GM23338 (cell line): Measurements from ENCODE around the gene CEMIP2.

Experiments used
- CREB1 ChIP-seq: fragments of 250-450 bp; sonication (Bioruptor Pico); IDR thresholded peaks from 2 replicates; pipeline ENCODE4 v1.5.0; 2020; ENCODE audit warnings: low read depth, mild to moderate bottlenecking, moderate library complexity
- EZH2 ChIP-seq: fragments of 200-600 bp; sonication (generic); IDR thresholded peaks from one replicate; pipeline ENCODE4 v1.8.0; 2017; ENCODE audit warnings: antibody characterized with exemption, mild to moderate bottlenecking, low read depth; ENCODE audit not compliant: unreplicated experiment
- EZH2phosphoT487 ChIP-seq: fragments of 200-600 bp; sonication (generic); IDR thresholded peaks from one replicate; pipeline ENCODE4 v1.8.1; 2018; ENCODE audit warnings: antibody characterized with exemption; ENCODE audit not compliant: unreplicated experiment
- JUNB ChIP-seq: IDR thresholded peaks from one replicate; pipeline ENCODE4 v1.6.1; 2016; ENCODE audit warnings: antibody characterized with exemption; ENCODE audit not compliant: unreplicated experiment
- NANOG ChIP-seq: IDR thresholded peaks from 2 replicates; pipeline ENCODE4 v1.6.1; 2016; ENCODE audit warnings: antibody characterized with exemption, borderline replicate concordance
- POLR2AphosphoS5 ChIP-seq: IDR thresholded peaks from 2 replicates; pipeline ENCODE4 v1.6.1; 2016; ENCODE audit warnings: antibody characterized with exemption, low read depth
- STAT1 ChIP-seq: IDR thresholded peaks from one replicate; pipeline ENCODE4 v1.6.1; 2016; ENCODE audit warnings: antibody characterized with exemption; ENCODE audit not compliant: unreplicated experiment
- ZNF114 ChIP-seq: fragments of 250-450 bp; sonication (Bioruptor Pico); IDR thresholded peaks from 2 replicates; pipeline ENCODE4 v1.5.0; 2020; ENCODE audit warnings: mild to moderate bottlenecking, moderate library complexity
- ZNF331 ChIP-seq: fragments of 250-450 bp; sonication (Bioruptor Pico); IDR thresholded peaks from 2 replicates; pipeline ENCODE4 v1.5.0; 2020; ENCODE audit warnings: low read depth, mild to moderate bottlenecking, moderate library complexity
- TF ChIP-seq, protein P1 (sequence below), 2 experiments: fragments of 200-600 bp in 1 of 2; sonication (generic) in 1 of 2; conservative IDR thresholded peaks; 2 replicates each; pipeline versions ENCODE4 v1.5.1 to v1.6.1; 2016 to 2017; ENCODE audit warnings: antibody characterized with exemption in 2 of 2, low read depth in 2 of 2, mild to moderate bottlenecking in 2 of 2, moderate library complexity in 1 of 2
- TF ChIP-seq, protein P2 (sequence below): IDR thresholded peaks from 2 replicates; pipeline ENCODE4 v1.6.1; 2016; ENCODE audit warnings: antibody characterized with exemption
- TF ChIP-seq, protein P3 (sequence below): IDR thresholded peaks from one replicate; pipeline ENCODE4 v1.6.1; 2018; ENCODE audit warnings: antibody characterized with exemption; ENCODE audit not compliant: unreplicated experiment
- TF ChIP-seq, protein P4 (sequence below): fragments of 250-450 bp; sonication (Bioruptor Pico); IDR thresholded peaks from 2 replicates; pipeline ENCODE4 v1.5.0; 2020; ENCODE audit warnings: mild to moderate bottlenecking, moderate library complexity

DNA sequence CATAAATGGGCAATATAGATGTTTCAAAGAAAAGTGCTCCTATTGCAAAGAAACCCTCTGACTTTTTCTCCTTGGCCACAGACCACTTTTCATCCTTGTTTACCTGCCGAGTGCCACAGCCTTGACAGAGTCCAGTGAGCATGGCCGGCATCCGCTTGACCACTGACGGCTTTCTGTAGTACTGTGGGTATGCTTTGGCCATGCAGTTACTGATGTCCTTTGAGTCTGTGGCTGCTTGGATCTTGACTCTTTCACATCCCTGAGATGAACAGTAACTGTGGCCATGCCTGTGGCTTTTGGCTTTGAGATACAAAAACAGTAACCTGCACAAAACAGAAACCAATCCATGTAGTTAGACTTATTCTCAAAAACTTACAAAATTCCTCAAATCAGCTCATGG lies 70.4 kb downstream of the CEMIP2 start:
- TF ChIP-seq, protein P1, sequence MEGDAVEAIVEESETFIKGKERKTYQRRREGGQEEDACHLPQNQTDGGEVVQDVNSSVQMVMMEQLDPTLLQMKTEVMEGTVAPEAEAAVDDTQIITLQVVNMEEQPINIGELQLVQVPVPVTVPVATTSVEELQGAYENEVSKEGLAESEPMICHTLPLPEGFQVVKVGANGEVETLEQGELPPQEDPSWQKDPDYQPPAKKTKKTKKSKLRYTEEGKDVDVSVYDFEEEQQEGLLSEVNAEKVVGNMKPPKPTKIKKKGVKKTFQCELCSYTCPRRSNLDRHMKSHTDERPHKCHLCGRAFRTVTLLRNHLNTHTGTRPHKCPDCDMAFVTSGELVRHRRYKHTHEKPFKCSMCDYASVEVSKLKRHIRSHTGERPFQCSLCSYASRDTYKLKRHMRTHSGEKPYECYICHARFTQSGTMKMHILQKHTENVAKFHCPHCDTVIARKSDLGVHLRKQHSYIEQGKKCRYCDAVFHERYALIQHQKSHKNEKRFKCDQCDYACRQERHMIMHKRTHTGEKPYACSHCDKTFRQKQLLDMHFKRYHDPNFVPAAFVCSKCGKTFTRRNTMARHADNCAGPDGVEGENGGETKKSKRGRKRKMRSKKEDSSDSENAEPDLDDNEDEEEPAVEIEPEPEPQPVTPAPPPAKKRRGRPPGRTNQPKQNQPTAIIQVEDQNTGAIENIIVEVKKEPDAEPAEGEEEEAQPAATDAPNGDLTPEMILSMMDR (conservative IDR thresholded peaks at IDR 0.05; ENCODE audit: low read depth in 2 of 2) = no peak
- TF ChIP-seq POLR2AphosphoS5 (no peak), CREB1 (CRISPR knock-in tag) (no peak), EZH2phosphoT487 (no peak), EZH2 (no peak), STAT1 (no peak), JUNB (no peak), NANOG (no peak), ZNF331 (no peak), ZNF114 (CRISPR knock-in tag) (no peak)
- TF ChIP-seq, protein P2, sequence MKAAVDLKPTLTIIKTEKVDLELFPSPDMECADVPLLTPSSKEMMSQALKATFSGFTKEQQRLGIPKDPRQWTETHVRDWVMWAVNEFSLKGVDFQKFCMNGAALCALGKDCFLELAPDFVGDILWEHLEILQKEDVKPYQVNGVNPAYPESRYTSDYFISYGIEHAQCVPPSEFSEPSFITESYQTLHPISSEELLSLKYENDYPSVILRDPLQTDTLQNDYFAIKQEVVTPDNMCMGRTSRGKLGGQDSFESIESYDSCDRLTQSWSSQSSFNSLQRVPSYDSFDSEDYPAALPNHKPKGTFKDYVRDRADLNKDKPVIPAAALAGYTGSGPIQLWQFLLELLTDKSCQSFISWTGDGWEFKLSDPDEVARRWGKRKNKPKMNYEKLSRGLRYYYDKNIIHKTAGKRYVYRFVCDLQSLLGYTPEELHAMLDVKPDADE = no peak
- TF ChIP-seq, protein P3, sequence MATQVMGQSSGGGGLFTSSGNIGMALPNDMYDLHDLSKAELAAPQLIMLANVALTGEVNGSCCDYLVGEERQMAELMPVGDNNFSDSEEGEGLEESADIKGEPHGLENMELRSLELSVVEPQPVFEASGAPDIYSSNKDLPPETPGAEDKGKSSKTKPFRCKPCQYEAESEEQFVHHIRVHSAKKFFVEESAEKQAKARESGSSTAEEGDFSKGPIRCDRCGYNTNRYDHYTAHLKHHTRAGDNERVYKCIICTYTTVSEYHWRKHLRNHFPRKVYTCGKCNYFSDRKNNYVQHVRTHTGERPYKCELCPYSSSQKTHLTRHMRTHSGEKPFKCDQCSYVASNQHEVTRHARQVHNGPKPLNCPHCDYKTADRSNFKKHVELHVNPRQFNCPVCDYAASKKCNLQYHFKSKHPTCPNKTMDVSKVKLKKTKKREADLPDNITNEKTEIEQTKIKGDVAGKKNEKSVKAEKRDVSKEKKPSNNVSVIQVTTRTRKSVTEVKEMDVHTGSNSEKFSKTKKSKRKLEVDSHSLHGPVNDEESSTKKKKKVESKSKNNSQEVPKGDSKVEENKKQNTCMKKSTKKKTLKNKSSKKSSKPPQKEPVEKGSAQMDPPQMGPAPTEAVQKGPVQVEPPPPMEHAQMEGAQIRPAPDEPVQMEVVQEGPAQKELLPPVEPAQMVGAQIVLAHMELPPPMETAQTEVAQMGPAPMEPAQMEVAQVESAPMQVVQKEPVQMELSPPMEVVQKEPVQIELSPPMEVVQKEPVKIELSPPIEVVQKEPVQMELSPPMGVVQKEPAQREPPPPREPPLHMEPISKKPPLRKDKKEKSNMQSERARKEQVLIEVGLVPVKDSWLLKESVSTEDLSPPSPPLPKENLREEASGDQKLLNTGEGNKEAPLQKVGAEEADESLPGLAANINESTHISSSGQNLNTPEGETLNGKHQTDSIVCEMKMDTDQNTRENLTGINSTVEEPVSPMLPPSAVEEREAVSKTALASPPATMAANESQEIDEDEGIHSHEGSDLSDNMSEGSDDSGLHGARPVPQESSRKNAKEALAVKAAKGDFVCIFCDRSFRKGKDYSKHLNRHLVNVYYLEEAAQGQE = no peak
- TF ChIP-seq, protein P4, sequence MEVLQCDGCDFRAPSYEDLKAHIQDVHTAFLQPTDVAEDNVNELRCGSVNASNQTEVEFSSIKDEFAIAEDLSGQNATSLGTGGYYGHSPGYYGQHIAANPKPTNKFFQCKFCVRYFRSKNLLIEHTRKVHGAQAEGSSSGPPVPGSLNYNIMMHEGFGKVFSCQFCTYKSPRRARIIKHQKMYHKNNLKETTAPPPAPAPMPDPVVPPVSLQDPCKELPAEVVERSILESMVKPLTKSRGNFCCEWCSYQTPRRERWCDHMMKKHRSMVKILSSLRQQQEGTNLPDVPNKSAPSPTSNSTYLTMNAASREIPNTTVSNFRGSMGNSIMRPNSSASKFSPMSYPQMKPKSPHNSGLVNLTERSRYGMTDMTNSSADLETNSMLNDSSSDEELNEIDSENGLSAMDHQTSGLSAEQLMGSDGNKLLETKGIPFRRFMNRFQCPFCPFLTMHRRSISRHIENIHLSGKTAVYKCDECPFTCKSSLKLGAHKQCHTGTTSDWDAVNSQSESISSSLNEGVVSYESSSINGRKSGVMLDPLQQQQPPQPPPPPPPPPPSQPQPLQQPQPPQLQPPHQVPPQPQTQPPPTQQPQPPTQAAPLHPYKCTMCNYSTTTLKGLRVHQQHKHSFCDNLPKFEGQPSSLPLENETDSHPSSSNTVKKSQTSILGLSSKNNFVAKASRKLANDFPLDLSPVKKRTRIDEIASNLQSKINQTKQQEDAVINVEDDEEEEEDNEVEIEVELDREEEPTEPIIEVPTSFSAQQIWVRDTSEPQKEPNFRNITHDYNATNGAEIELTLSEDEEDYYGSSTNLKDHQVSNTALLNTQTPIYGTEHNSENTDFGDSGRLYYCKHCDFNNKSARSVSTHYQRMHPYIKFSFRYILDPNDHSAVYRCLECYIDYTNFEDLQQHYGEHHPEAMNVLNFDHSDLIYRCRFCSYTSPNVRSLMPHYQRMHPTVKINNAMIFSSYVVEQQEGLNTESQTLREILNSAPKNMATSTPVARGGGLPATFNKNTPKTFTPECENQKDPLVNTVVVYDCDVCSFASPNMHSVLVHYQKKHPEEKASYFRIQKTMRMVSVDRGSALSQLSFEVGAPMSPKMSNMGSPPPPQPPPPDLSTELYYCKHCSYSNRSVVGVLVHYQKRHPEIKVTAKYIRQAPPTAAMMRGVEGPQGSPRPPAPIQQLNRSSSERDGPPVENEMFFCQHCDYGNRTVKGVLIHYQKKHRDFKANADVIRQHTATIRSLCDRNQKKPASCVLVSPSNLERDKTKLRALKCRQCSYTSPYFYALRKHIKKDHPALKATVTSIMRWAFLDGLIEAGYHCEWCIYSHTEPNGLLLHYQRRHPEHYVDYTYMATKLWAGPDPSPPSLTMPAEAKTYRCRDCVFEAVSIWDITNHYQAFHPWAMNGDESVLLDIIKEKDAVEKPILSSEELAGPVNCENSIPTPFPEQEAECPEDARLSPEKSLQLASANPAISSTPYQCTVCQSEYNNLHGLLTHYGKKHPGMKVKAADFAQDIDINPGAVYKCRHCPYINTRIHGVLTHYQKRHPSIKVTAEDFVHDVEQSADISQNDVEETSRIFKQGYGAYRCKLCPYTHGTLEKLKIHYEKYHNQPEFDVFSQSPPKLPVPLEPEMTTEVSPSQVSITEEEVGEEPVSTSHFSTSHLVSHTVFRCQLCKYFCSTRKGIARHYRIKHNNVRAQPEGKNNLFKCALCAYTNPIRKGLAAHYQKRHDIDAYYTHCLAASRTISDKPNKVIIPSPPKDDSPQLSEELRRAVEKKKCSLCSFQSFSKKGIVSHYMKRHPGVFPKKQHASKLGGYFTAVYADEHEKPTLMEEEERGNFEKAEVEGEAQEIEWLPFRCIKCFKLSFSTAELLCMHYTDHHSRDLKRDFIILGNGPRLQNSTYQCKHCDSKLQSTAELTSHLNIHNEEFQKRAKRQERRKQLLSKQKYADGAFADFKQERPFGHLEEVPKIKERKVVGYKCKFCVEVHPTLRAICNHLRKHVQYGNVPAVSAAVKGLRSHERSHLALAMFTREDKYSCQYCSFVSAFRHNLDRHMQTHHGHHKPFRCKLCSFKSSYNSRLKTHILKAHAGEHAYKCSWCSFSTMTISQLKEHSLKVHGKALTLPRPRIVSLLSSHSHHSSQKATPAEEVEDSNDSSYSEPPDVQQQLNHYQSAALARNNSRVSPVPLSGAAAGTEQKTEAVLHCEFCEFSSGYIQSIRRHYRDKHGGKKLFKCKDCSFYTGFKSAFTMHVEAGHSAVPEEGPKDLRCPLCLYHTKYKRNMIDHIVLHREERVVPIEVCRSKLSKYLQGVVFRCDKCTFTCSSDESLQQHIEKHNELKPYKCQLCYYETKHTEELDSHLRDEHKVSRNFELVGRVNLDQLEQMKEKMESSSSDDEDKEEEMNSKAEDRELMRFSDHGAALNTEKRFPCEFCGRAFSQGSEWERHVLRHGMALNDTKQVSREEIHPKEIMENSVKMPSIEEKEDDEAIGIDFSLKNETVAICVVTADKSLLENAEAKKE = no peak
